ENCODE measurements around the gene MAGEB6B.
"Not testable (repeated sequence)": the region's sequence is repeated elsewhere in the genome, so short reads cannot be mapped to it uniquely, and the experiment has no call there.

The MAGEB6B gene

GRCh38 chrX:26160301-26160700 lies at the start of gene MAGEB6B:
Gene MAGEB6B (plus strand): TSS chrX:26160601. CDS start chrX:26160601, 0 bp downstream.
- DNase-seq, result no peak

- DNase-seq, result no peak
These were observed 22.1 kb upstream of the MAGEB6B start, which contains the start of gene MAGEB18 for GRCh38 chrX:26138274-26138673. Gene MAGEB18 (plus strand): TSS chrX:26138343. CDS start chrX:26138986, 643 bp downstream.

GRCh38 chrX:26146024-26146423 lies 14.4 kb upstream of the MAGEB6B start:
- DNase-seq, result no peak

- DNase-seq, result no peak
These were observed 31.8 kb downstream of the MAGEB6B start, which contains the start of gene MAGEB6 for GRCh38 chrX:26192204-26192603. Gene MAGEB6 (plus strand): TSS chrX:26192440. CDS start chrX:26193847, 1,407 bp downstream.

- no peak for DNase-seq
These were observed 43.2 kb downstream of the MAGEB6B start for GRCh38 chrX:26203561-26203960.

- not testable (repeated sequence) for DNase-seq
These were observed 44.3 kb downstream of the MAGEB6B start for GRCh38 chrX:26204717-26205116.

GRCh38 chrX:26208012-26208411 lies 47.6 kb downstream of the MAGEB6B start:
- DNase-seq, result no peak

Data from NCI-H510A (cell line).